ENCODE data around the gene PRKCB. TPM values are rescaled to one million over a fixed set of nuclear protein-coding genes. Genes with fewer than 3 reads are reported as not detected.
A peak's percentile ranks its signal among the peaks of the same experiment; 100 is the strongest.

The PRKCB gene
- polyA plus RNA-seq, 5 donors, result 45.5 to 65.5 (median 56.3) TPM

DNA sequence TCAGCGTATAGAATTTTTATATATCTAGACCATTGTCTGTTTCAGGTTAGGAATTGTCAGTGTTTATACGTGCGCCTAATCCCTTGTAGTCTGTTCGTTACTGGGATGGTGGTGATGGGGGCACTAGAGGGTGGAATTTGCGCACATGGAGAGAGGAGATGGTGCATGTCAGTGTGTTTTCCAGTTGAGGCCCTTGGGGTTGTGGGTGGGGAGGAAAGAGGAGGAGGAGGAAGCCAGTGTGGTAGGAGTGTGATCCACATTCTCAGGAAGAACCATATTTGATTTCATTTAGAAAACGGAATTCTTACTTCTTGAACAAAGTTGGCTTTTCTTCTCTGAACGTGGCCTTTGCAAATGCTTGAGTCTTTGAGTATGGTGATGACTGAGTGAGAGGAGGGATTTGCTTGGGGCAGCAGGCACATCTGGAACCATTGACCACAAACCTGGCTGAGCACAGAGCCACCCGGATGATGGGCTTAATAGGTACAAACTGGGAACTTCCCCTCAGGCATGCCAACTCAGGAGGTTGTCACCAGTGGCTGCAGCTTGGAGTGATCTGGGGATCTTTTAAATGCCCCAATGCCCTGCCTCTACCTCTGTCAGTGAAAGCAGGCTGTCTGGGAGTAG lies 98.9 kb downstream of the PRKCB start:
- no peak for DNase-seq

DNA sequence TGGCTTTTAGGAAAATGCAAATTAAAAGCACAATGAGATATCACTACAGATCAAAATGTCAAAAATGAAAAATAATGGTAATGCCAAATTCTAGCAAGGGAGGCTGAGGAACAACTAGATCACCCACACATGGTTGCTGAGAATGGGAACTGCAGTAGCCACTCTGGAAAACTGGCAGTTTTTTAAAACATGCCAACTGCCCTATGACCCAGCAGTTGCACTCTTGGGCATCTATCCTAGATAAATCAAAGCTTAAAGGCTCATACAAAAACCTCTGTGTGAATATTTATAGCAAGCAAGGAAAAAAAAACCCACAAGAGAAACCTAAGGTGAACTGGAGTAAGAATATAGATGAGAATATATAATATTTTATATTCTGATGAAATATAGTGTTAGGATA lies 104.3 kb downstream of the PRKCB start:
- DNase-seq, result no peak

DNA sequence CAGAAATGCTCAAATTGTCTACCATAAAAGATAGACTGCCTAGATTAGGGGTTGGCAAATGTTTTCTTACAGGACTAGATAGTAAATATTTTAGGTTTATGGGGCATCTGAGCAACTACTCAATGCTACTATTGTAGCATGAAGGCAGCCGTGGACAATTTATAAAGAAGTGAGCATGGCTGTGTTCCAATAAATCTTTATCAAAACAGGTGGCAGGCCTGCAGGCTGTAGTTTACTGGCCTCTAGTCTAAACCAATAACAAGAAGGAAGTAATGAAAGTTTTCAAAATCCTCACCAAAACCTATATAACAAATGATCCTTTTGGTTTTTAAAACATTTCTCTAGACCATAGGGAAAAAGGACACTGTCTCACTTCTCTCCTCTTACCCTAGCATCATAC lies 105.2 kb downstream of the PRKCB start:
- DNase-seq, result no peak

DNA sequence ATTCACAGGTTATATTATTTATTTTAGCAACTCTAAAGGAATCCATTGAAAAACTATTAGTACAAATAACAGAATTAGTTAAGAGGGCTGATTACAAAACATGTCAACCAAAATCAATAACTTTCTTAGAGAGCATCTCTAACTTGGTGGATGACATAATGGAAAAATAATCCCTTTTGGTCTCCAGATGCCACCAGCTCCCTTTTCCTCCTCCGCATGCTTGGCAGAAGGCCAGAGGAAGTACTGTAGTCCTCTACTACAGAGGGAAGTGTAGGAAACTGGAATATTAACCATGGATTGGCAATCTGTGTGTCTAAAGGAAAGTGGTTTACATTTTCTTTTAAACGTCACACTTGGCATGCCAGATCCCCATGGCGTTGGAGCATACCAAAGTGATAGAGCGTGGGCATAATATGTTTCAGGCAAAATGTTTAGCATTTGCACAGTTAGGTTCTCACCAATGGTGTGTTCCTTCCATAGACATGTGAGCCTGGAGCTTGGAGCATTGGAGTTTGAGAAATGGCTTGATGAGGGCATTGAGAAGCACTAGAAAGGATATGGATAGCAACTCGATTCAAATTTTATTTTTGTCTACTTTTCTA lies 106.3 kb downstream of the PRKCB start:
- DNase-seq, result no peak

DNA sequence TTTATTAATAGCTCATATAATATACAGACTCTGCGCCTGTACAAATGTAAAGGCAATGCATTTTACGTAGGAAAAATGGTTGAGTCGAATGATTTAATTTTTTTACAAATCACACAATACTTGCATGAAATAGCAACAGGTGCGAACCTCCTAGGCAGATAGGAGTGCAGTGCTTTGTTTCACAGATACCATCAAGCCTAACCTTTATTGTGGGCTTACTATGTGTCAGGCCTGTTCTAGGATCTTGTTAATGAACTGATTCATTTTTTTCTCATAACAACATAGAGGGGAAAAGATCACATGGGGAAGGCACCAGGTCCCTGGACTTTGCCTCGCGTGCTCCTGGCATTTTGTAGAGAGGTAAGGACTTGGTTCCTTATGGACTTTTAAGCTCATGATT lies 107.8 kb downstream of the PRKCB start:
- DNase-seq, result no peak

DNA sequence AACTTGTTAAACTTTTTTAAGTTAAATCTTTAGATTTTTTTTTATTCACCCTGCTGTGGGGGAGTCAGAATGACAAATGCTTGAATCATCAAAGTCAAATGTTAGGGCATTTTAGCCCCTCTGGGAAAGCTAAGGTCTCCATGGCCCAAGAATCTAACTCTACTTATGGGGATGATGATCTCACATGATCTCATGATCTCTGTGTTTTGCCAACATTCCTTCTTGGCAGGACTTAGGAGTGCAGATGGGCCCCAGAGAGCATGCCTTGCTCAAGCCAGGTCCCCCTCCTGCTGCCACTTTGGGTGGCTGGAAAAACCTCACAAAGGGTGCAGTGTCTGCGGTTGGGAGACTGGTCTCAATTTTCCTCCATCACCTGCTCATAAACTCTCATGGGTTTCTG lies 108.6 kb downstream of the PRKCB start:
- no peak for DNase-seq

DNA sequence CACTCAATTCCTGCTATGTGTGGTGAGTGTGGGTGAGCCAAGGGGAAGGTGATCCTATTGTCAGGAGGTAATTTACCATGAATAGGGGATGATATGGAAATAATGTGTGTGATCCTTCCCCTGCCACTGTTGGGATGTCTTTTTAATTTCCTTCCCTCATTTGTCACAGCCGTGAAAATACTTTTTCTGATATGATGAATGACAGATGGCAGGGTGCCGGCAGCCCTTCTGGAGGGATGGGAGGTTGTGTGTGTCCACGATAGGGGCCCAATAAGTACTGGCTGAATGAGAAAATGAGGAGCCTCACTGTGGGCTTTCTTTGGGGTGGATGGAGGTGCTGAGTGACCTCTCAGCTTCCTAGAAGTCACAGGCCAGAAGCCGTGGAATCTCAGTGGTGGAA lies 109.5 kb downstream of the PRKCB start:
- DNase-seq, result no peak

DNA sequence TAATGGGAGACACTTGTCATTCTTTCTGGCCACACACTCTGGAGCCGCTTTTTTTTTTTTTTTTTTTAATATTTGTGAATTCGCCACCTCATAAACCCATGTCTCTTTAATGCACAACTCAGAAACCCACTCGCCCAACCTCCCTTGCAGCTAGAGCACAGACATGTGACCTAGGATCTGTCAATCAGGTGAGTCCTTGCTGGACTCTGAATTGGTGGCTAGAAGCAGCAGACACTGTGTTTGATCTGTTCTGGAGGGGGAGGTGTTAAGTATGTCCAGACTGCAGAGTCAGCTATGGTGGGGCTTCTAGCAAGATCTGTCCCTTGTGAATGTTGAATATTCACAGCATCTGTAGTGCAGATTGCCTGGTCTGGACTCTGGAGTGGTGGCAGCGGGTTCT lies 112.1 kb downstream of the PRKCB start:
- DNase-seq, result no peak

DNA sequence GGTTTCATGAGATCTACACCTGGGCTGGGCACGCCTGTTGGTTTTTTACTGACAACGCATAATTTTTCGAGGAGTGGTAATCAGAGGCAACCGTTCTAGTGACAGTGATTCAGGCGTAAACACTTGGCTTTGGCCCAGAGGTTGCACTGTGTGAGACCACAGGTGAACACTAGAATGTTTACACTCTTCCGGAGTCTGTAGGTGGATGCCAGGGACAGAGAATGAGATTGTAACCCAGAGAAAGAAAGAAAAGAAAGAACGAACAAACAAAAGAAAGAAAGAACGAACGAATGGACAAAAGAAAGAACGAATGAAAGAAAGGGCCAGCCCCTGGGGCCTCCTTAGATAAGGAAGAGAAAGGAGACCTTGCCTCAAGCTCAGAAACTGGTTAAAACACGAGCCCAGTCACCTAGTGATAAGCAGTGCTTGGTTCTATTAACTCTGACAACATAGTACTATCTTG lies 113.2 kb downstream of the PRKCB start:
- no peak for DNase-seq

DNA sequence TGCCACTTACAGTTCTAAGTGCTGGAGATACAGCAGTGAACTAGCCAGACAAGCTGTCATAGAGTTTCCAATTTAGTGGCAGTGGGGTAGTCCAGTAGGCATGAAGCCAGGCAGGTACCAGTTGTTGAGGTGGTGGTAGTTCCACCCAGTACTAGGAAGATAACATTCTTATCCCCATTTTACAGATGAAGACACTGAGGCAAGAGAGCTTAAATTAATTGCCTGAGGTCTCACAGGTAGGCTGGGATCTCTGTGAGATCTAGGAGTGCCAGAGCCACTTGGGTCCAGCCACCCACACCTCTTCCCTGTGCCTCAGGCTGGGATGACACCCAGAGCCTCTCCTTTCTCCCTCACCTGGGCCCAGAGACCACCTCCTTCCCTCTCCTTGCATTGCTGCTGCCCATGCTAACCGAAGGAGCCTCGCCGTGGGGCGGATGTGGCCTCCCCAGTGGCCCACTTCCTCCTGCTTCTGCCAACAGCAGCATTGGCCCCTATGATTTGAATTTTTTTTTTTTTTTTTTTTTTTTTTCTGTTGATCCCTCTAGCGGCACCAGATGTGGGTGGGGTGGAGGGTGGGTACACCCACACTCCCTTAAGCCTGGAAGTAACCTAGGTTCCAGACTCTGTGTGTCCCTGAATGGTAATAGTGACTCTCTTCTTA lies 114.0 kb downstream of the PRKCB start:
- no peak for DNase-seq

DNA sequence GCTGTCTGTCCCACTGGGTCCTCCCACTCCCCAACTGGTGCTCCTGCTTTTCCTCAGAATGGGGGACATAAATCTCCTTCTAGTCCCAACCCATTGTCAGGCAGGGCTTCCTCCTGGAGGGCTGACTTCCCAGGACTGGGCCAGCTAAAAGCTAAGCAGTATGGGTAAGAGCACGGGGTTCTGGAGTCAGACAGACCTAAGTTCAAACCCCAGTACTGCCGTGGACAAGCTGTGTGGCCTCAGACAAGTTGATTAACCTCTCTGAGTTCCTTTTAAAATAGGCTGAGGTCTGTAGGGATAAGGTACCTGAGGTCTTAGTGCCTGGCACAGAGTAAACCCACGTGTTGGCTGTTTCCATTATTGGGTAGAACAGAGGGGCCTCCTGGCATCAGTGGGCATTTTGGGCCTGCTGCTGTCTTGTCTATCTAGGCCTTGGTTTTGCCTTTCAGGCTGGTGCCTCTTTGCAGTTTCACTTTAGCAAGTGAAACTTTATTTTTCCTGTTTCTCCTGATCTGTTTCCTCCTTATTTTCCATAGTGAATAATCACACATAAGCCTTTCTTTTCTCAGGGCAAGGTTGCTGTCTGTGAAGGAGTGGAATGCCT lies 114.6 kb downstream of the PRKCB start:
- no peak for DNase-seq

DNA sequence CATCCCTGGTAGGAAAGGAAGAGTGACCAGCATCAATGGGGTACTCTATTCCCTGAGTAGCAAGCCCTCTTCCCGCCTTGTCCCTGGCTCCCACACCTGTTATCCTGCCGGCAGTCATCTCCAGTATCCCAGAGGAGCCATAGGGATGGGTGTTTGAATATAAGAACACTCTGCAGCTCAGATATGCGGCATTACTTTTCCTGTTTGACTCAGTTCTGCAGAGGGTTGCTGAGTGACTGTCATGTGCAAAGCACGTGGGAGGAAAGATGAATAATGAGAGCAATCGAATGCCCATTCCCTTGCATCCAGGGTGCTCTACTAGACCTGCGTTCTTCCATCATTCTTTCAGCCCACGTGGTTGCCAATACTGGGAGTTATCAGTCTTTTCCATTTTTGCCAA lies 115.1 kb downstream of the PRKCB start:
- no peak for DNase-seq

DNA sequence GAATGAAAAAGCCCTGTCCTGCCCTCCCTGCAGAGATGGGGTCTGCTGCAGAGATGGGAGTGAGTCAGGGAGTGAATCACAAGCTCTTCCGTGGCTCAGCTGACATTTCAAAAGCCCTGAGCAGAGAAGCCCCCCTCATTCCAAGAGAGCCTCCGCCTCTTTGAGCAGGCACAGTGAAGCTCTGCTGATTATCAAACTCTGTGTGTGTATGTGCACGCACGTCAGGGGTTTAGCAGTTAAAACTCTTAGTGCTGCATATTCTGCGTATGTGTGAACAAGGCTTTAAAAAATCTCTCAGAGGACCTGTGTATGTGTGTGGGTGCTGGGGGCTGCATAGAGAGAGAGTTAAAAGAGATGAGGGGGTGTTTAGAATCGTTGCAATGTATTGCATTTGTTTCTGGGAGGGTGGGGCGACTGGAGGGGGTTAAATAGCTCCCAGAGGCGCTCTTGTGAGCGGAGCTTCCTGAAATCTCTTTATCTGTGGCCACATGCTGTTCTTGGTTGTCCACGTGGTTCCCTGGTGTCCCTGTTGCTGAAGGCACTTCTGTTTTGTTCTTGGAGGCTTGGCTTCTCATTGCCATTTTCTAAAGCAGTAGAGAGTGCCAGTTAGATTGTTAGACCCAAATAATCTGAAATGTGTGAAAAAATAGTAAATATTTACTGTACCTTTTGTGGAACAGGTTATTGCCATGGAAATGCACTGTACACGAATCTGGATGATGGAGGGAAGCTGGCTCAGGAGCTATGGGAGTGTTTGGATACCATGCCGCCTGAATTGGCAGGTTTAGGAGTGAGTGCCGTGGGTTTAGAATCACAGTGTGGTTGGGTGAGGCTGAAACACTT lies 116.6 kb downstream of the PRKCB start:
- DNase-seq, result no peak

DNA sequence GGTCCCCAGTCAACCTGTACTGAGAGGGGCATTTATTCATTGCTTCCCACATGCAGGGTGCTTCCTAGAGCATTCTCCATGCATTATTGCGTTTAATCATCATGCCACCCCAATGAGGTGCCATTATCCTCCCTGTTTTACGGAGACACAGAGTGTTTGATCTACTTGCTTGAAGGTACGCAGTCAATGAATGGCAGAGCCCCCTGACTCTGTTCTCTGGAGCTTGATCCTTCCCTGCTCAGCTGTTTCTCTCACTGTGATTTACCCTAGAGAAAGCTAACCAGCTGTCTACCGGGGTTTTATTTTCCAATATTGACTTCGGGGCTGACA lies 117.2 kb downstream of the PRKCB start:
- no peak for DNase-seq

DNA sequence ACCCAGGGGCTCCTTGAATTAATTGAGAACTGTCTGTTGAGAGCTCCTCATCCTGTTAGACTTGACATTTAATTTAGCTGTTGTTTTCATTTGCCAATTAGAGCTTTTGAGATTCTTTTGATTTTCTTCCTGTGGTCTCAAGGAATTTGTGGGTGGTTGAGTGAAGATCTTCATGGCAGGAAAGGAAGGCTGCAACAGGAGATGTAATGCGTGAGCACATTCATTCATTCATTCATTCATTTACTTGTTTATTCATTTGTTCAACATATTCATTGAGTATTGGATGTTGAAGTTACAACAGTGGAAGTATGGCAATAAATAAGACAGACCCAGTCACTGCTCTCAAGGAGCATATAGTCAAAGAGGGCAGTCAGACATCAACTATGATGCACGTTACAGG lies 117.7 kb downstream of the PRKCB start:
- no peak for DNase-seq

DNA sequence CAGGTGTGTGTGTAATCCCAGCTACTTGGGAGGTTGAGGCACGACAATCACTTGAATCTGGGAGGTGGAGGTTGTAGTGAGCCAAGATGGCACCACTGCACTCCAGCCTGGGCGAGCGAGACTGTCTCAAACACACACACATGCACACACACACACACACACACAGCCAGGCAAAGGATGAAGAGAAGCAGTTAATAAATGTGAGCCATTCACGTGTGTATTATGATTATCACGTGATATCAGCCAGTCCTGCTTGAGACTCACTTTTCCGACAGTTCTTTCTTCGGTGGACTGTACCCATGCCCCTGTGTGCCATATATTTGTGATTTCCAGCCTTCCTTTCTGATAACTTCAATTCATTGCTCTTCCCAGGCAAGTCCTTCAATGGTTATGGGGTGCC lies 119.3 kb downstream of the PRKCB start:
- DNase-seq, result no peak

DNA sequence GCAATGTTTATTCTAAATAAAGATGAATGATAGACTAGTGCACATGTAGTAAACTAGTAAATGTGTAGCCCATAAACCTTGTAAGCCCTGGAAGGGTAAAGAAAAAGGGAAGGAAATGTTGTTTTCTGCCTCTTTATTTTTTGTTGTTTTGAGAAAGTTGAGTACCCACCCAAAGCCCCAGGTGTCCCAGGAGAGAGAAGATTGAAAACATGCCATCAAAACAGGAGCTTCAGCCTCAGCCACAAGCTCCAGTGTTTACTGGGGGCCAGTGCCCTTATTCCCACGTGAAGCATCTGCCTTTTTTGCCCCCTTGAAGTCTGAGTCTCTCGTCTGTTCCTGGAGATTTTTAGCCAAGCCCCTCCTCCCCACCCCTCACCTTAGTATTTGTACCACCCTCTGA lies 121.5 kb downstream of the PRKCB start:
- DNase-seq, result no peak

DNA sequence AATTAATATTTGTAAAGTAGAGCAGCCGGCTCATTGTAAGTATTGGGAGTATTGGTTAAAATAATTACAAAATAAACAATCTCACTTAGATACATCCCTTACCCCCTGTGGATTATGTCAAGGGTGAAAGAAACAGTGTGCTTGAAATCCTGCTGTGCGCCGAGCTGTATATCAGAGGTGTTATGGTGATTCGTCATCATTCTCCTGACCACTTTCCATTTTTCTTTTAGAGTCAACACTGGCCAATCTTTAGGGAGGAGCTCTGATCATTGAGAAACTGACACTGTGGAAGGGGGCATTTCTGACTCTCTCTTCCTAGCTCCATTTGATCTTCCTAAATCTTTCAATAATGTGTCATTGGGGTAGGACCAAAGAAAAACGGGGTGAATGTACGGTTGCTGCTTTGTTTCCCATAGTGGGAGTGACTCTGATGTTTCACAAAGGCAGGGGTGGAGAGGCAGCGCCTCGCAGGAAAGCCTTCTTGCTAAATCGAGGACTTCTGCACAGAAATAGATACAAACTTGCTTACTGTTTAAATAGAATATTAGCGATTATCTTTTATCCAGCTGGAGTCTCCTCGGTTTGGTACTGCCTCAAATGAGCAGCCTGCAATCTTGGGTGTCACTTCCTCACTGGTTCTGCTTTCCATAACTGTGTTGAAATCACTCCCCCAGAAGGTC lies 123.4 kb downstream of the PRKCB start:
- DNase-seq, result peak; percentile 26 to 32

DNA sequence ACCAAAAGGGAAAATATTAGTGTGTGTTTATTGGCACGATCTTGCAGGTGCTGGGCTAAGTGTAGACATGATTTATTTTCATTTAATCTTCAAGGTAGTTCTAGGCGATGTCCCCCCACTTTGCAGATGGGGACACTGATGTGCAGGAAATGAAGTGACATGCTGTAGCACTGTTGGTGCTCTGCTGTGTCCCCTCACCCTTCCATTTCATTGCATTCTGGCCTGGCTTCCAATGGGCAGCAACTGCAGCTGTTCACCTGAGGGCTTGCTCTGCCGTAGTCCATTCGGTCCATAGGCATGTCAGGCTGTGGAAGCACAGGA lies 123.9 kb downstream of the PRKCB start:
- DNase-seq, result no peak

DNA sequence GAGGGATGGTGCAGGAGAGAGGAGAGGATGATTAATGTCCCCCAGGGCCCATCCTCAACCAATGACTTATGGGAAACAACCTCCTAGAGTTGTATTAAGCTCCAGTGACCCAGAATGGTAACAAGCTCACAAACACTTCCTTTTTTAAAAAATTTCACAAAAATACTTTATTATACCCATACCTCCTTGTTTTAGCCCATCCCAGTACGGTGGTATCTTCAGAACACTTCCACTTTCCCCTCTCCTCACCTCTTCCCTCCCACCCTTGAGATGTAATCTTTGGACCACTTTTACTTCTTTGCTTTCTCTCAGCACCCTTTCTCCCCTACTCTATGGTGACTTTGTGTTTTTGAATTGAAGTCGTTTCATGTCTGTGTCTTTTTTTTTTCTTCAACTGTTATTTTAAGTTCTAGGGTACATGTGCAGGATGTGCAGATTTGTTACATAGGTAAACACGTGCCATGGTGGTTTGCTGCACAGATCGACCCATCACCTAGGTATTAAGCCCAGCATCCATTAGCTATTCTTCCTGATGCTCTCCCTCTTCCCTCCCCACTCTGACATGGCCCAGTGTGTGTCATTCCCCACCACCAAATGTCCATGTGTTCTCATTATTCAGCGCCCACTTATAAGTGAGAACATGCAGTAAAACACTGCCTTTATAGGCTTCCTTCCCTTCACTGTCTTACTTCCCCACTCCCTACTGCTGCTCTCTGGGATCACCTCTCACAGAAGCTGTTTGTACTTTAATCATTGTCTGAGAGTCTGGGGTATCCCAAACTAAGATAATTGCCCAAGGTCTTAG lies 124.5 kb downstream of the PRKCB start:
- no peak for DNase-seq

DNA sequence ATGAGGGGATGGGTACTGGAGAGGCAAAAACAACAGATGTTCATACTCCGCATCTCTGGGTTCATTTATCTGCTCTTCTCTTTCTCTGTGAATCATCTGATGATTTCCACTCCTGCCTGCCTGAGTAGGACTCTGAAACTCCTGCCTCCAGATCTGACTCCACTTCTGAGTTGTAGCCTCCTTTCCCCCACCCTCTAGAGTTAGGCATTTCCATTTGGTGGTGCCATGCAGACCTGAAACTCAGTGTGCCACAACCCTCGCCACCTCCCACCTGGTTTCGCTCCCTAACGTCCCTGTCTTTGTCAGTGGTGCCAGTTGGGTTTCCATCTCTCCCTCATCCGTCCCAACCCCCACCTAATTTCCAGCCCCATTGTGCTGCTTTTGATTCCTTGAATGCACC lies 126.2 kb downstream of the PRKCB start:
- DNase-seq, result no peak

All from right lung (tissue), 5 donors.